COLO829 (cell line): ENCODE data around the gene OGFR.
A peak's percentile ranks its signal among the peaks of the same experiment; 100 is the strongest.

Experiments used
- DNase-seq: peaks from one replicate; pipeline ENCODE4 v3.0.0; 2012; ENCODE audit warnings: low spot score

The OGFR gene

GRCh38 chr20:62815066-62815991 lies 10.7 kb downstream of the OGFR start:
- peak; percentile 96 for DNase-seq

- peak; percentile 69 for DNase-seq
These were observed 11.6 kb downstream of the OGFR start for GRCh38 chr20:62816031-62816883.

GRCh38 chr20:62816884-62817873 lies 12.5 kb downstream of the OGFR start, which contains the start of gene COL9A3:
Gene COL9A3, plus strand, starts transcription at chr20:62817050. Its CDS starts 15 bp downstream, at chr20:62817065.
- peak; percentile 68 for DNase-seq

- DNase-seq: no peak
These were observed 13.4 kb downstream of the OGFR start for GRCh38 chr20:62817975-62818591.

GRCh38 chr20:62818592-62819493 lies 14.2 kb downstream of the OGFR start:
- peak; percentile 97 for DNase-seq

- no peak for DNase-seq
These were observed 15.0 kb downstream of the OGFR start for GRCh38 chr20:62819494-62820174.

- no peak for DNase-seq
These were observed 15.8 kb downstream of the OGFR start for GRCh38 chr20:62820208-62820961.

GRCh38 chr20:62820962-62821725 lies 16.5 kb downstream of the OGFR start:
- no peak for DNase-seq

GRCh38 chr20:62821726-62822210 lies 17.1 kb downstream of the OGFR start:
- DNase-seq: no peak

GRCh38 chr20:62822239-62822787 lies 17.7 kb downstream of the OGFR start:
- DNase-seq: no peak

GRCh38 chr20:62822788-62823651 lies 18.4 kb downstream of the OGFR start:
- no peak for DNase-seq

- DNase-seq: no peak
These were observed 19.2 kb downstream of the OGFR start for GRCh38 chr20:62823688-62824475.

- DNase-seq: peak; percentile 62
These were observed 20.1 kb downstream of the OGFR start for GRCh38 chr20:62824476-62825332.

- DNase-seq: no peak
These were observed 20.8 kb downstream of the OGFR start for GRCh38 chr20:62825333-62825985.
